DOHH2 (cell line): ENCODE data around the gene KCNE2.

Experiments
- H3F3A ChIP-seq: fragments of 200-600 bp; sonication (generic), shearing (Covaris generic); 2 replicates; pipeline ENCODE4 v1.6.0; 2016; ENCODE audit warnings: antibody characterized with exemption, mild to moderate bottlenecking; ENCODE audit not compliant: control insufficient read depth, insufficient read depth
- H3K27ac ChIP-seq: fragments of 200-600 bp; sonication (generic); 2 replicates; pipeline ENCODE4 v1.5.1; 2014; ENCODE audit warnings: low read depth, mild to moderate bottlenecking, low read length, moderate library complexity
- H3K27me3 ChIP-seq: fragments of 200-600 bp; sonication (generic); 2 replicates; pipeline ENCODE4 v1.6.1; 2014; ENCODE audit warnings: mild to moderate bottlenecking, low read length, mixed read lengths; ENCODE audit not compliant: control insufficient read depth
- H3K36me3 ChIP-seq: fragments of 200-600 bp; sonication (generic); 2 replicates; pipeline ENCODE4 v1.6.1; 2014; ENCODE audit warnings: mild to moderate bottlenecking, low read length, moderate library complexity, mixed read lengths; ENCODE audit not compliant: control insufficient read depth
- H3K4me1 ChIP-seq: fragments of 200-600 bp; sonication (generic); 2 replicates; pipeline ENCODE4 v1.6.1; 2014; ENCODE audit warnings: mild to moderate bottlenecking, low read length, mixed read lengths; ENCODE audit not compliant: control insufficient read depth
- H3K4me2 ChIP-seq: fragments of 200-600 bp; sonication (generic); 2 replicates; pipeline ENCODE4 v1.6.0; 2014; ENCODE audit warnings: mild to moderate bottlenecking, low read length, moderate library complexity
- H3K4me3 ChIP-seq: fragments of 200-600 bp; sonication (generic); 2 replicates; pipeline ENCODE4 v1.5.1; 2014; ENCODE audit warnings: mild to moderate bottlenecking, low read length, mixed read lengths
- H3K79me2 ChIP-seq: fragments of 200-600 bp; sonication (generic); 2 replicates; pipeline ENCODE4 v1.6.1; 2014; ENCODE audit warnings: mild to moderate bottlenecking, low read length, mixed read lengths; ENCODE audit not compliant: control insufficient read depth
- H3K9me2 ChIP-seq: fragments of 200-600 bp; sonication (generic); replicated peaks from 2 replicates; pipeline ENCODE4 v1.6.1; 2014; ENCODE audit warnings: mild to moderate bottlenecking, low read length, mixed read lengths; ENCODE audit not compliant: control insufficient read depth
- H3K9me3 ChIP-seq: fragments of 200-600 bp; sonication (generic); 2 replicates; pipeline ENCODE4 v1.6.1; 2014; ENCODE audit warnings: antibody characterized with exemption, low read length, mixed read lengths; ENCODE audit not compliant: control insufficient read depth, insufficient read depth
- H4K20me1 ChIP-seq: fragments of 200-600 bp; sonication (generic); 2 replicates; pipeline ENCODE4 v1.6.0; 2014; ENCODE audit warnings: low read depth, mild to moderate bottlenecking, antibody characterized with exemption, low read length, moderate library complexity; ENCODE audit not compliant: control insufficient read depth, insufficient read depth
- CTCF ChIP-seq: fragments of 200-600 bp; sonication (generic); IDR thresholded peaks from one replicate; pipeline ENCODE4 v1.5.1; 2014; ENCODE audit warnings: antibody characterized with exemption, mild to moderate bottlenecking, low read depth, low read length; ENCODE audit not compliant: poor library complexity, severe bottlenecking
- EZH2phosphoT487 ChIP-seq: fragments of 200-600 bp; sonication (generic); IDR thresholded peaks from 2 replicates; pipeline ENCODE4 v1.6.1; 2017; ENCODE audit warnings: borderline replicate concordance, mild to moderate bottlenecking, antibody characterized with exemption, low read length, moderate library complexity, mixed read lengths

KCNE2 gene

DNA sequence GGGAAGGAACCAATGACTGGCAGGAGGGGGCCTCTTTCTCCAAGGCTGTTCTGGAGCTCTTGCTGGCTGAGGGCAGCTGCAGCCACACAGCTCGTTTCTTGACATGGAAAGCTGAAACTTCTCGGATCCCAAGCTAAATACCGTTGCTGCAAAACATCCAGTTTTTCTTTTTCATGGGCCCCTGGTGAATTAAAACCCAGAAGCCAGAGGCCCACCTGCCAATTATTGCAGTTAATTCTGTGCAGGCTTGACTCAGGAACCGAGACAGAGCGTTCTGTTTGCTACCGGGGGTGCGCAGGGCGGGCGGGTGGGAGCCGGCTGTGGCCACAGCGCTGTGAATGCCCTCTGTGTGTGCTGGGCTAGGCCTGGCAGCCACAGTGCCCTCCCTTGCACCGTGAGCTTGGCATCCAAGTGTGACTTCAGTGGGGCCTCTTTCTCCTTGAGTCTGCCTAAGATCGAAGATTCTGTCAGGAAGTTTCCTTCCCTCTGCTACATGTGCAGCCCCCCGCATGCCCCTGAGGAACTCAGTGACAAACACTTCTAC, 19.9 kb upstream of the KCNE2 start:
- Histone ChIP-seq H3F3A (no peaks in the 10 kb centered on the region), H3K27ac (no peak overlapping the region), H3K4me3 (no peak overlapping the region), H3K9me2 (no peaks in the 10 kb centered on the region), H3K36me3 (no peaks in the 10 kb centered on the region), H3K4me2 (no peak overlapping the region), H4K20me1 (no peaks in the 10 kb centered on the region), H3K79me2 (no peaks in the 10 kb centered on the region), H3K4me1 (no peaks in the 10 kb centered on the region), H3K27me3 (peaks cover 3% of the 10 kb centered on the region; the same call in 1 of the 2 replicates), H3K9me3 (no peaks in the 10 kb centered on the region)
- TF ChIP-seq EZH2phosphoT487: no peak

- no peaks in the 10 kb centered on the region for H3K9me3 ChIP-seq
- peaks cover 3% of the 10 kb centered on the region; the same call in 1 of the 2 replicates for H3K27me3 ChIP-seq
- no peaks in the 10 kb centered on the region for H3K4me1 ChIP-seq
- no peak overlapping the region for H3K27ac ChIP-seq
- H4K20me1 ChIP-seq: no peaks in the 10 kb centered on the region
- no peaks in the 10 kb centered on the region for H3K9me2 ChIP-seq
- no peaks in the 10 kb centered on the region for H3K36me3 ChIP-seq
- H3K4me2 ChIP-seq: no peak overlapping the region
- H3K4me3 ChIP-seq: no peak overlapping the region
- no peaks in the 10 kb centered on the region for H3F3A ChIP-seq
- H3K79me2 ChIP-seq: no peaks in the 10 kb centered on the region
- TF ChIP-seq EZH2phosphoT487 (no peak), CTCF (no peak)
These were observed 19.2 kb upstream of the KCNE2 start for GRCh38 chr21:34344584-34344983.

DNA sequence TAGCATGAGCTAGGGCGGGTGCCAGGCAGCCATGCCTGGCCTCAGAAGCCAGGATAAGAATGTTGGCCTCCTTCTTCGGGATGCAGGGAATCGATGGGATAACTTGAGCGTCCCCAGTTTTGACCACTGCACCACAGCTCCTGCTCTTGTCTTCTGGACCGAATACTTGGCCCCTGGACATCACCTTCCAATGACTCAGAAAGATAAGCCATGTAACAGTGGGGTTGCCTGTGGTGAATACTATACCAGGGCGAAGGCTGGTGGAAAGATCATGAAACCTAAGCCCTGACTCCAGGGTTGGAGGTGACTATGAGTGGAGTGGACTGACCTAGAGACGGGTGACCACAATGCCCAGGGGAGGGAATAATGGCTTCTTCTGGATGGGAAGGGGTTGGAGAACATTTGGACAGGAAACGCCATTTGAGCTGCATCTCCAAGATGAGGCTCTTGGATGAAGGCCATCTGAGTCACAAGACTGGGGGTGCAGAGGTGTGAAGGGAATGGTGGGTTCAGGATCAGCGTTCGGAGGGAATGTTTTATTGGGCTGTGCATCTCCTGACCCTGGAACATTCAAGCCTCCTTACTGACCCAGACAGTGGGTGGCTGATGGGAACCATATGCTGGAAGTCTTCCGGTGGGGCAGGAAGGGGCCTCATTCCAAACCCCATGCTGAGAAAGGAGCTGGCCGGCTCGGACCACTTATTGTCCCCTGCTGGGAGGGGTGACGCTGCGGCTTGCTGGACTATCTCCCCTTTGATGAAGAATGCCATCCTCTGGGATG, 18.5 kb upstream of the KCNE2 start:
- Histone ChIP-seq H3K4me1 (no peaks in the 10 kb centered on the region), H3K36me3 (no peaks in the 10 kb centered on the region), H3K27ac (no peak overlapping the region), H3K4me2 (no peak overlapping the region), H3K27me3 (peaks cover 3% of the 10 kb centered on the region; the same call in 1 of the 2 replicates), H3K9me3 (no peaks in the 10 kb centered on the region), H3F3A (no peaks in the 10 kb centered on the region), H4K20me1 (no peaks in the 10 kb centered on the region), H3K4me3 (no peak overlapping the region), H3K79me2 (no peaks in the 10 kb centered on the region), H3K9me2 (no peaks in the 10 kb centered on the region)
- no peak for TF ChIP-seq CTCF

DNA sequence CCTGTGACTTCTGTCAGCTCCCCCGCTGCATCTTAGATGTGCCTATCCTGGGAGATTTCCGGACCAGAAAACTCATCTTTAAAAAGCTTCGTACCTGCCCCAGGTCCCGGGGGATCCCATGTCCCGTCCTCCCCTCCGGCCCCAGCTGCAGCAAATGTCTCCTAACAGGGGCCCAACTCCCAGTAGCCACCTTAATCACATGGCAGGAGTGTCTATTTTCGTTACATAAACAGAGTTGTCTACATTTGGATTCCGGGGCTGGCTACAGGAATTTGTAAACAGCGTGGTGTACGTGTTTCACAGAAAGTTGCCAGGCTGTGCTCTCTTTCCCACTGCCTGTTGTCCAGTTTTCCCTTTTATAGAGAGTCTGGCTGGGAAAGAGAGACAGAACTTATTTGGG, 17.9 kb upstream of the KCNE2 start:
- Histone ChIP-seq H3F3A (no peaks in the 10 kb centered on the region), H3K27me3 (peaks cover 3% of the 10 kb centered on the region; the same call in 1 of the 2 replicates), H3K79me2 (no peaks in the 10 kb centered on the region), H3K27ac (no peak overlapping the region), H3K9me2 (no peaks in the 10 kb centered on the region), H3K4me2 (no peak overlapping the region), H3K4me3 (no peak overlapping the region), H3K4me1 (no peaks in the 10 kb centered on the region), H4K20me1 (no peaks in the 10 kb centered on the region), H3K36me3 (no peaks in the 10 kb centered on the region), H3K9me3 (no peaks in the 10 kb centered on the region)
- TF ChIP-seq EZH2phosphoT487: no peak
- no peak for TF ChIP-seq CTCF
